Measurements from ENCODE around the gene TTC6.

- no peak for TF ChIP-seq POLR2A (IDR thresholded peaks at IDR 0.05; ENCODE audit: low read depth, low read length)
- no peak for TF ChIP-seq TAF1 (IDR thresholded peaks at IDR 0.05; ENCODE audit: borderline replicate concordance, low read depth, low read length)
Observed at GRCh38 chr14:37563189-37563588, 32.2 kb upstream of the TTC6 start.

All from GM12892 (cell line).